ENCODE results near the gene ANKHD1.

Gene ANKHD1

GRCh38 chr5:140360681-140361479, 40.8 kb upstream of the ANKHD1 start:
- Histone ChIP-seq H3K27ac (ENCODE audit: extremely low read depth, low read depth, low read length) (no peak overlapping the region), H3K4me1 (ENCODE audit: control insufficient read depth, insufficient read depth, low read length) (no peaks in the 10 kb centered on the region), H3K36me3 (ENCODE audit: control insufficient read depth in 2 of 2, insufficient read depth in 1 of 2, low read length in 2 of 2) (no peaks in the 10 kb centered on the region), H3K9me3 (ENCODE audit: control insufficient read depth, insufficient read depth, low read depth, low read length) (no peaks in the 10 kb centered on the region), H3K4me3 (ENCODE audit: low read depth, low read length) (no peak overlapping the region)
- ChIA-PET POLR2A (interaction anchor here (0.9 kb wide), 1 partner anchor 14 kb away, joined by 3 read pairs; the partner anchor contains the start of gene HBEGF), CTCF (interaction anchor here (0.6 to 4.7 kb wide), 10 partner anchors 12 to 359 kb away, joined by 3 to 88 read pairs (median 4); partner anchors contain the start of gene HBEGF)
- TF ChIP-seq ZBTB8A (tag by site-specific recombination; IDR thresholded peaks at IDR 0.05) (no peak), ZNF37A (tag by site-specific recombination; IDR thresholded peaks at IDR 0.05) (no peak), ZNF529 (tag by site-specific recombination; IDR thresholded peaks at IDR 0.05; ENCODE audit: insufficient replicate concordance) (no peak), ZNF157 (tag by site-specific recombination; IDR thresholded peaks at IDR 0.05) (no peak)

GRCh38 chr5:140361901-140362300, 39.7 kb upstream of the ANKHD1 start:
- ChIA-PET CTCF (interaction anchor here (0.5 to 4.7 kb wide), 5 partner anchors 11 to 186 kb away, joined by 3 to 88 read pairs (median 4); partner anchors contain the start of gene HBEGF), POLR2A (no interaction called here)
- TF ChIP-seq MEIS1 (CRISPR knock-in tag; IDR thresholded peaks at IDR 0.05; ENCODE audit: borderline replicate concordance) = no peak
- TF ChIP-seq ZNF302 (tag by site-specific recombination; IDR thresholded peaks at IDR 0.05; ENCODE audit: low read depth) = no peak
- TF ChIP-seq ZNF157 (tag by site-specific recombination; IDR thresholded peaks at IDR 0.05) = no peak
- H3K36me3 ChIP-seq (ENCODE audit: control insufficient read depth in 2 of 2, insufficient read depth in 1 of 2, low read length in 2 of 2) = no peaks in the 10 kb centered on the region
- H3K27ac ChIP-seq (ENCODE audit: extremely low read depth, low read depth, low read length) = no peak overlapping the region
- no peak overlapping the region for H3K4me3 ChIP-seq (ENCODE audit: low read depth, low read length)
- H3K9me3 ChIP-seq (ENCODE audit: control insufficient read depth, insufficient read depth, low read depth, low read length) = no peaks in the 10 kb centered on the region
- no peaks in the 10 kb centered on the region for H3K4me1 ChIP-seq (ENCODE audit: control insufficient read depth, insufficient read depth, low read length)

- POLR2A ChIA-PET = no interaction called here
- TF ChIP-seq ZNF280D (tag by site-specific recombination; IDR thresholded peaks at IDR 0.05) = no peak
- no peak for TF ChIP-seq RBAK (tag by site-specific recombination; IDR thresholded peaks at IDR 0.05)
- no peak for TF ChIP-seq ZNF133 (tag by site-specific recombination; IDR thresholded peaks at IDR 0.05)
- TF ChIP-seq ZNF138 (tag by site-specific recombination; IDR thresholded peaks at IDR 0.05; ENCODE audit: borderline replicate concordance) = no peak
- TF ChIP-seq GLIS1 (tag by site-specific recombination; IDR thresholded peaks at IDR 0.05) = no peak
- no peak for TF ChIP-seq ZIC2 (tag by site-specific recombination; IDR thresholded peaks at IDR 0.05)
- no peak for TF ChIP-seq EGR2 (tag by site-specific recombination; IDR thresholded peaks at IDR 0.05; ENCODE audit: low read depth)
- TF ChIP-seq ZNF623 (tag by site-specific recombination; IDR thresholded peaks at IDR 0.05) = no peak
- no peak for TF ChIP-seq ZNF223 (tag by site-specific recombination; IDR thresholded peaks at IDR 0.05)
- no peak for TF ChIP-seq GLI4 (tag by site-specific recombination; IDR thresholded peaks at IDR 0.05)
- no peak for TF ChIP-seq WT1 (tag by site-specific recombination; IDR thresholded peaks at IDR 0.05)
- TF ChIP-seq ZNF776 (tag by site-specific recombination; IDR thresholded peaks at IDR 0.05; ENCODE audit: borderline replicate concordance) = no peak
- TF ChIP-seq ZNF558 (tag by site-specific recombination; IDR thresholded peaks at IDR 0.05) = no peak
- no peak for TF ChIP-seq OSR2 (tag by site-specific recombination; IDR thresholded peaks at IDR 0.05)
- no peak for TF ChIP-seq ZNF157 (tag by site-specific recombination; IDR thresholded peaks at IDR 0.05)
- TF ChIP-seq ZSCAN5A (tag by site-specific recombination; IDR thresholded peaks at IDR 0.05) = no peak
- TF ChIP-seq HOXA7 (CRISPR knock-in tag; IDR thresholded peaks at IDR 0.05; ENCODE audit: borderline replicate concordance) = no peak
- TF ChIP-seq ZNF394 (tag by site-specific recombination; IDR thresholded peaks at IDR 0.05; ENCODE audit: borderline replicate concordance) = no peak
- TF ChIP-seq ZFP69B (tag by site-specific recombination; IDR thresholded peaks at IDR 0.05) = no peak
These were observed 39.3 kb upstream of the ANKHD1 start for GRCh38 chr5:140362311-140362710.

More at GRCh38 chr5:140362311-140362710, 39.3 kb upstream of the ANKHD1 start:
- Histone ChIP-seq H3K36me3 (ENCODE audit: control insufficient read depth in 2 of 2, insufficient read depth in 1 of 2, low read length in 2 of 2) (no peaks in the 10 kb centered on the region), H3K4me1 (ENCODE audit: control insufficient read depth, insufficient read depth, low read length) (no peaks in the 10 kb centered on the region), H3K4me3 (ENCODE audit: low read depth, low read length) (no peak overlapping the region), H3K27ac (ENCODE audit: extremely low read depth, low read depth, low read length) (no peak overlapping the region), H3K9me3 (ENCODE audit: control insufficient read depth, insufficient read depth, low read depth, low read length) (no peaks in the 10 kb centered on the region)
- CTCF ChIA-PET = interaction anchor here (0.7 to 4.7 kb wide), 4 partner anchors 11 to 126 kb away, joined by 4 to 88 read pairs (median 16); partner anchors contain the start of gene HBEGF

Data from HEK293 (cell line).